ENCODE data around the gene GOLGA6A. TPM values are rescaled to one million over a fixed set of nuclear protein-coding genes. Genes with fewer than 3 reads are reported as not detected.

The GOLGA6A gene
- total and polyA plus RNA-seq, 9 of the 15 experiments (the other 6 are each of a cell fraction or from before 2014, with no cell fraction given), result not detected

DNA sequence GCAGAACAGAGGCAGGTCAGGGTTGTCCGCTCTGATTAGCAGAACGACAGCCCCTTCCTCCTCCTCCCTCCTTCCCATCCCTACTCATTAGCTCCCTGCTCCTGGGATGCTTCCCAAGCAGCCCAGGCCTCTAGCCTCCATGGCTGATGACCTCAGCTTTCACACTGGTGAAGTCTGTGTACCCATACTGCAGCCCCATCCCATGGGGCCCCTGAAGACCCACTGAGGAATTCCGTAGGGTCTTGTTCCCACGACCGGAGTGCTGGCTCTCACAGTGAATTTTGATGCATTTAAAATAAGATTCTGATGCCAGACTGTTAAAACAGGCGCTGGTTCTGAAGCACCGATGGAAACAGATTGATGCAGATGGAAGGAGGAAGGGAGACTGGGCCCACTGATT is 36.1 kb downstream of the GOLGA6A start (continued):
- TF ChIP-seq SIN3A (IDR thresholded peaks at IDR 0.05; ENCODE audit: borderline replicate concordance in 2 of 2, control insufficient read depth in 1 of 2, low read depth in 2 of 2, low read length in 2 of 2) (no peak), TEAD2 (tag; IDR thresholded peaks at IDR 0.05) (no peak)
- TF ChIP-seq, protein P1, sequence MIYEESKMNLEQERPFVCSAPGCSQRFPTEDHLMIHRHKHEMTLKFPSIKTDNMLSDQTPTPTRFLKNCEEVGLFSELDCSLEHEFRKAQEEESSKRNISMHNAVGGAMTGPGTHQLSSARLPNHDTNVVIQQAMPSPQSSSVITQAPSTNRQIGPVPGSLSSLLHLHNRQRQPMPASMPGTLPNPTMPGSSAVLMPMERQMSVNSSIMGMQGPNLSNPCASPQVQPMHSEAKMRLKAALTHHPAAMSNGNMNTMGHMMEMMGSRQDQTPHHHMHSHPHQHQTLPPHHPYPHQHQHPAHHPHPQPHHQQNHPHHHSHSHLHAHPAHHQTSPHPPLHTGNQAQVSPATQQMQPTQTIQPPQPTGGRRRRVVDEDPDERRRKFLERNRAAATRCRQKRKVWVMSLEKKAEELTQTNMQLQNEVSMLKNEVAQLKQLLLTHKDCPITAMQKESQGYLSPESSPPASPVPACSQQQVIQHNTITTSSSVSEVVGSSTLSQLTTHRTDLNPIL (CRISPR knock-in tag; IDR thresholded peaks at IDR 0.05), result no peak

DNA sequence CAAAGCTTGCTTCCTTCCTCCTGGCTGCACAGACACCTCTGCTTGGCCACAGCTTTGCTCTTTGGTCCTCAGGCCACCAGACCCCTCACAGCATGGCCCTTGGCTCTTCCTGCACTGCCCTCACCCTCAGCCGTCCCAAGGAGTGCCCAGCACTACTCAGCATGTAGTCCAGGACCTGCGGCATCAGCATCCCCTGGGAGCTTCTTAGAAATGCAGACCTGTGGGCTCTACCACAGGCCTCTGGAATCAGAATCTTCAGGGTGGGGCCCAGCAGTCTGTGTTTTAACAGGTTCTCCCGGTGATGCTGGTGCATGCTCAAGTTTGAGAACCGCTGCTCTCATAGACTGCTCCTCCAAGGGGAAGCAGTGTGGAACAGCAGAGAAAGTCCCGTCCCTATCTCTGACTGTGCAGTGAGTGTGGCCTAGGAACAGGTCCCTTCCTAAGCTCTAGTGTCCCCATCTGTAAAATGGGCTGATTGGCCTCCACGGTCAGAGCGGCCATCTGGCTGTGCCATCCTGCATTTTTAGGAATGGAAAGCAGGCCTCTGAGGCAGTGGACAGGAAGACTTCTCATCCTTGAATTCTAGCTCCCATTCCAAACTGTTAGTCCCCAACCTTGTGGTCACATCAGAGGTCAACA is 36.6 kb downstream of the GOLGA6A start:
- no peaks in the 10 kb centered on the region for H3K9me3 ChIP-seq (replicated peaks; ENCODE audit: control insufficient read depth, insufficient read depth, low read depth, low read length)

More for the DNA sequence above, 36.6 kb downstream of the GOLGA6A start:
- TF ChIP-seq TCF7L2 (IDR thresholded peaks at IDR 0.05; ENCODE audit: low read depth, low read length), result no peak
- TF ChIP-seq BCOR (IDR thresholded peaks at IDR 0.05), result peak; percentile 29; the same call in 1 of the 2 replicates
- no peak for TF ChIP-seq BMI1 (IDR thresholded peaks at IDR 0.05; ENCODE audit: low read length)
- TF ChIP-seq, protein P2, sequence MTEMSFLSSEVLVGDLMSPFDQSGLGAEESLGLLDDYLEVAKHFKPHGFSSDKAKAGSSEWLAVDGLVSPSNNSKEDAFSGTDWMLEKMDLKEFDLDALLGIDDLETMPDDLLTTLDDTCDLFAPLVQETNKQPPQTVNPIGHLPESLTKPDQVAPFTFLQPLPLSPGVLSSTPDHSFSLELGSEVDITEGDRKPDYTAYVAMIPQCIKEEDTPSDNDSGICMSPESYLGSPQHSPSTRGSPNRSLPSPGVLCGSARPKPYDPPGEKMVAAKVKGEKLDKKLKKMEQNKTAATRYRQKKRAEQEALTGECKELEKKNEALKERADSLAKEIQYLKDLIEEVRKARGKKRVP (CRISPR knock-in tag; IDR thresholded peaks at IDR 0.05), result no peak
- TF ChIP-seq CBX3 (IDR thresholded peaks at IDR 0.05; ENCODE audit: borderline replicate concordance in 1 of 2, low read length in 2 of 2), result no peak
- TF ChIP-seq SMC3 (conservative IDR thresholded peaks at IDR 0.05; ENCODE audit: insufficient read depth, low read depth, low read length), result no peak
- no peak for TF ChIP-seq ZNF717 (CRISPR knock-in tag; IDR thresholded peaks at IDR 0.05)
- TF ChIP-seq RBM34 (IDR thresholded peaks at IDR 0.05; ENCODE audit: borderline replicate concordance, insufficient read depth, low read length), result no peak
- TF ChIP-seq, protein P3, sequence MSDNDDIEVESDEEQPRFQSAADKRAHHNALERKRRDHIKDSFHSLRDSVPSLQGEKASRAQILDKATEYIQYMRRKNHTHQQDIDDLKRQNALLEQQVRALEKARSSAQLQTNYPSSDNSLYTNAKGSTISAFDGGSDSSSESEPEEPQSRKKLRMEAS (CRISPR knock-in tag; IDR thresholded peaks at IDR 0.05), result 0 out of 2 replicates have a peak, but pooled peaks have one; percentile 9
- no peak for TF ChIP-seq TEAD2 (tag; IDR thresholded peaks at IDR 0.05)
- Histone ChIP-seq H3K4me2 (ENCODE audit: insufficient read depth, low read length) (no peak overlapping the region), H3K4me1 (replicated peaks in 1 of 2; ENCODE audit: control insufficient read depth in 2 of 2, insufficient read depth in 2 of 2, low read length in 2 of 2) (peaks cover 0 to 9% of the 10 kb centered on the region in 2 experiments; a peak in 2 of 5 replicates), H3K4me3 (no peak overlapping the region), H3K27ac (ENCODE audit: extremely low read depth, low read depth, low read length) (no peak overlapping the region), H3K27me3 (ENCODE audit: control insufficient read depth in 2 of 2, insufficient read depth in 2 of 2, low read length in 2 of 2) (peaks cover 0 to 25% of the 10 kb centered on the region in 2 experiments; a peak in 3 of 5 replicates), H3K9ac (ENCODE audit: insufficient read depth in 1 of 2, low read depth in 2 of 2, low read length in 2 of 2) (no peak overlapping the region), H2AFZ (ENCODE audit: low read depth, low read length) (no peak overlapping the region), H3K79me2 (ENCODE audit: control insufficient read depth, insufficient read depth, low read length) (no peaks in the 10 kb centered on the region), H3K36me3 (ENCODE audit: control insufficient read depth, insufficient read depth, low read length) (no peaks in the 10 kb centered on the region), H4K20me1 (replicated peaks; ENCODE audit: control insufficient read depth, insufficient read depth, low read length) (0 out of 2 replicates have a peak, but pooled peaks cover 18% of the 10 kb centered on the region), H3K9me1 (ENCODE audit: control insufficient read depth, insufficient read depth, low read length) (no peaks in the 10 kb centered on the region)
- DNase-seq (ENCODE audit: extremely low read depth in 1 of 4, low spot score in 3 of 4) (no peak), ATAC-seq (no peak), FAIRE-seq (no peak)
- POLR2A ChIA-PET, result interaction anchor here (0.7 to 1.3 kb wide), 3 partner anchors 10 to 229 kb away, joined by 3 to 5 read pairs (median 4); no protein-coding TSS in a partner anchor
- no TSS peak for BruUV-seq (replicated peaks)
- CTCF ChIA-PET (ENCODE audit: low intra/inter-chr PET ratio), result no interaction called here
- intact Hi-C loops (cut with micrococcal nuclease), result no loop called here
- in situ Hi-C loops (cut with MboI), result no loop called here
- WGBS (ENCODE audit: insufficient coverage, low coverage, missing lambda C conversion rate), result 7% methylated on average over 7 of the region's 7 CpGs

Measured in K562 (cell line).